ENCODE results near the gene UGGT2.

- TF ChIP-seq POLR2A (IDR thresholded peaks at IDR 0.05; ENCODE audit: low read depth, low read length) (no peak), POLR2AphosphoS5 (IDR thresholded peaks at IDR 0.05; ENCODE audit: low read depth, low read length) (no peak), POU2F2 (IDR thresholded peaks at IDR 0.05; ENCODE audit: low read depth, low read length) (no peak), TAF1 (IDR thresholded peaks at IDR 0.05; ENCODE audit: low read depth, low read length) (no peak), PAX5 (IDR thresholded peaks at IDR 0.05; ENCODE audit: insufficient read depth, low read length, severe bottlenecking) (no peak), SPI1 (IDR thresholded peaks at IDR 0.05; ENCODE audit: low read depth, low read length) (no peak)
These were observed 71.1 kb downstream of the UGGT2 start for GRCh38 chr13:95982144-95982543.
